ENCODE results near the gene ATP9B. TPM values are rescaled to one million over a fixed set of nuclear protein-coding genes. Genes with fewer than 3 reads are reported as not detected.

The ATP9B gene
- total RNA-seq, 1 donor: 29.3 TPM

DNA sequence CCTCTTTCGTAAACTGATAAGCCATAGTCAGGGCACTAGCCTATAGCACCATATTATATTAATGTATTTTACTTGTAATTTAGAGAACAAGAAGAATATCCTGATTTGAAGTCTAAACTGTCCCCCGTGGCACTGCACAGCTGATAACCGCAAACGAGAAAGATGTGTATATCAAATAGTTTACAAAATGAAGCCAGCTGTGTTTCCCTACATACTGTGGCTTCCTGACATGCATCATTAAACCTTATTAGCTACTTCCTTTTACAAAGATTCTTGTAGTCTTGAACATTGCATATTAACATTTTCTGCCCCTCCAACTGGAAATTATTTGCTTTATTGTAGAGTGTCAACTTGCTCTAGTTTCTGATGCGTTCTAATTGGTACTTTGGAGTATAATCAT lies 173.1 kb downstream of the ATP9B start:
- no peak for DNase-seq (ENCODE audit: insufficient read length, low spot score, missing footprints)
- H3K36me3 ChIP-seq (ENCODE audit: insufficient read depth, low read length): no peaks in the 10 kb centered on the region
- H3K27ac ChIP-seq (ENCODE audit: low read depth, low read length): no peak overlapping the region
- H4K20me1 ChIP-seq (ENCODE audit: insufficient read depth, low read length): no peaks in the 10 kb centered on the region
- H3K4me1 ChIP-seq (ENCODE audit: insufficient read depth, low read length): no peaks in the 10 kb centered on the region
- TF ChIP-seq CTCF (IDR thresholded peaks at IDR 0.05; ENCODE audit: extremely low read depth, low read depth, low read length): no peak
- no peak overlapping the region for H3K4me3 ChIP-seq (ENCODE audit: insufficient read depth, low read length)
- no peaks in the 10 kb centered on the region for H3K79me2 ChIP-seq (ENCODE audit: insufficient read depth, low read length)
- H3K27me3 ChIP-seq (ENCODE audit: insufficient read depth, low read length): no peaks in the 10 kb centered on the region
- no peak overlapping the region for H3K4me2 ChIP-seq (ENCODE audit: insufficient read depth, low read length)
- H2AFZ ChIP-seq (ENCODE audit: low read length): no peak overlapping the region
- no peaks in the 10 kb centered on the region for H3K9me3 ChIP-seq (ENCODE audit: low read depth, low read length)

- Histone ChIP-seq H3K4me2 (ENCODE audit: insufficient read depth, low read length) (no peak overlapping the region), H3K79me2 (ENCODE audit: insufficient read depth, low read length) (no peaks in the 10 kb centered on the region), H3K27ac (ENCODE audit: low read depth, low read length) (no peak overlapping the region), H4K20me1 (ENCODE audit: insufficient read depth, low read length) (peaks cover 2% of the 10 kb centered on the region), H3K4me3 (ENCODE audit: insufficient read depth, low read length) (no peak overlapping the region), H3K36me3 (ENCODE audit: insufficient read depth, low read length) (no peaks in the 10 kb centered on the region), H2AFZ (ENCODE audit: low read length) (no peak overlapping the region), H3K27me3 (ENCODE audit: insufficient read depth, low read length) (no peaks in the 10 kb centered on the region), H3K9me3 (ENCODE audit: low read depth, low read length) (no peaks in the 10 kb centered on the region), H3K4me1 (ENCODE audit: insufficient read depth, low read length) (no peaks in the 10 kb centered on the region)
- no peak for TF ChIP-seq CTCF (IDR thresholded peaks at IDR 0.05; ENCODE audit: extremely low read depth, low read depth, low read length)
- DNase-seq (ENCODE audit: insufficient read length, low spot score, missing footprints): no peak
These were observed 176.4 kb downstream of the ATP9B start for GRCh38 chr18:79245517-79246001.

- Histone ChIP-seq H3K4me2 (ENCODE audit: insufficient read depth, low read length) (peak overlapping the region; percentile 61), H3K79me2 (ENCODE audit: insufficient read depth, low read length) (no peaks in the 10 kb centered on the region), H3K4me3 (ENCODE audit: insufficient read depth, low read length) (peak overlapping the region; percentile 44), H3K36me3 (ENCODE audit: insufficient read depth, low read length) (no peaks in the 10 kb centered on the region), H4K20me1 (ENCODE audit: insufficient read depth, low read length) (peaks cover 2% of the 10 kb centered on the region), H2AFZ (ENCODE audit: low read length) (peak overlapping the region; percentile 55), H3K27me3 (ENCODE audit: insufficient read depth, low read length) (no peaks in the 10 kb centered on the region), H3K9me3 (ENCODE audit: low read depth, low read length) (no peaks in the 10 kb centered on the region), H3K4me1 (ENCODE audit: insufficient read depth, low read length) (no peaks in the 10 kb centered on the region), H3K27ac (ENCODE audit: low read depth, low read length) (no peak overlapping the region)
- TF ChIP-seq CTCF (IDR thresholded peaks at IDR 0.05; ENCODE audit: extremely low read depth, low read depth, low read length): peak; percentile 91
- DNase-seq (ENCODE audit: insufficient read length, low spot score, missing footprints): peak; percentile 90
These were observed 177.3 kb downstream of the ATP9B start for GRCh38 chr18:79246309-79247108.

GRCh38 chr18:79248495-79249060 lies 179.4 kb downstream of the ATP9B start:
- Histone ChIP-seq H3K79me2 (ENCODE audit: insufficient read depth, low read length) (no peaks in the 10 kb centered on the region), H3K4me1 (ENCODE audit: insufficient read depth, low read length) (no peaks in the 10 kb centered on the region), H3K4me2 (ENCODE audit: insufficient read depth, low read length) (no peak overlapping the region), H3K9me3 (ENCODE audit: low read depth, low read length) (no peaks in the 10 kb centered on the region), H2AFZ (ENCODE audit: low read length) (no peak overlapping the region), H3K36me3 (ENCODE audit: insufficient read depth, low read length) (no peaks in the 10 kb centered on the region), H3K4me3 (ENCODE audit: insufficient read depth, low read length) (no peak overlapping the region), H4K20me1 (ENCODE audit: insufficient read depth, low read length) (peaks cover 2% of the 10 kb centered on the region), H3K27ac (ENCODE audit: low read depth, low read length) (no peak overlapping the region), H3K27me3 (ENCODE audit: insufficient read depth, low read length) (no peaks in the 10 kb centered on the region)
- no peak for TF ChIP-seq CTCF (IDR thresholded peaks at IDR 0.05; ENCODE audit: extremely low read depth, low read depth, low read length)
- DNase-seq (ENCODE audit: insufficient read length, low spot score, missing footprints): no peak

Data from osteoblast (primary cell).